Panc1 (cell line): ENCODE measurements around the gene CELA2B.

Source experiments
- POLR2AphosphoS5 ChIP-seq: IDR thresholded peaks from 2 replicates; pipeline ENCODE4 v1.6.1; 2012; ENCODE audit warnings: mild to moderate bottlenecking, low read depth, low read length, moderate library complexity
- SIN3A ChIP-seq: IDR thresholded peaks from 2 replicates; pipeline ENCODE4 v1.6.1; 2012; ENCODE audit warnings: low read depth, mild to moderate bottlenecking, low read length, moderate library complexity, borderline replicate concordance; ENCODE audit not compliant: insufficient read depth
- TCF7L2 ChIP-seq: IDR thresholded peaks from 2 replicates; pipeline ENCODE4 v1.6.1; 2011; ENCODE audit warnings: mild to moderate bottlenecking, low read depth, low read length, inconsistent platforms
- TF ChIP-seq, protein P1 (sequence below): fragments of 450-650 bp; IDR thresholded peaks from 2 replicates; pipeline ENCODE4 v1.5.1; 2017; ENCODE audit warnings: mild to moderate bottlenecking
- TF ChIP-seq, protein P2 (sequence below), 2 experiments: IDR thresholded peaks; 2 replicates each; pipeline ENCODE4 v1.6.1; 2011 to 2012; ENCODE audit warnings: low read depth in 2 of 2, control low read depth in 1 of 2, low read length in 1 of 2, mild to moderate bottlenecking in 1 of 2, moderate library complexity in 1 of 2; ENCODE audit not compliant: insufficient read depth in 1 of 2

DNA sequence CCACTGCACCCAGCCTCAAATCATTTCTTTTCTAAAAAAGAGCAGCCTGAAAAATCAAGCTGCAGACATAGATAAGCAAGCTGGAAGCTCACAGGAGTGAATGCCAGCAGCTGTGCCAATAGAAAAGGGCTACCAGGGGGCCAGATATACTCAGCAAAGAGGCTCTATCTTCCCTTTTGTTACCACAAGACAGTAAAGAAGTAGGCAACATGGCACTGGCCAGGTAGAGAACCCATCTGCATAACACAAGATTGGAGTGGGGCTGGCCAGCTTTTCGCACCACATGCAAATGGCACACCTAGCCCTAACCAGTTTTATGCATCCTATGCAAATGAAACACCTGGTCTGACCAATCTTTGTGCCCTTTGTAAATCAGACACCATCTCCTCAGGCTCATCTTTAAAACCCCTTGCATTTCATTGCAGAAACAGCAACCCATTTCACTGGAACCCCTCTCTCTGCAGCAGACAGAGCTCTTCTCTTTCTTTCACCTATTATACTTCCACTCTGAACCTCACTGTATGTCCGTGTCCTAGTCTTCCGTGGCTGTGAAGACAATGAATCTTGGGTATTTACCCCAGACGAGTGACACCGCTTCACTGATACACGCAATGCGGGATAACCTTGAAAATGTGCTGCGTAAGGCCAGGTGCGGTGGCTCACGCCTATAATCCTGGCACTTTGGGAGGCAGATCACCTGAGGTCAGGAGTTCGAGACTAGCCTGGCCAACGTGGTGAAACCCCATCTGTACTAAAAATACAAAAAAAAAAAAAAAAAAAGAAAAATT, 33.0 kb downstream of the CELA2B start:
- TF ChIP-seq, protein P1, sequence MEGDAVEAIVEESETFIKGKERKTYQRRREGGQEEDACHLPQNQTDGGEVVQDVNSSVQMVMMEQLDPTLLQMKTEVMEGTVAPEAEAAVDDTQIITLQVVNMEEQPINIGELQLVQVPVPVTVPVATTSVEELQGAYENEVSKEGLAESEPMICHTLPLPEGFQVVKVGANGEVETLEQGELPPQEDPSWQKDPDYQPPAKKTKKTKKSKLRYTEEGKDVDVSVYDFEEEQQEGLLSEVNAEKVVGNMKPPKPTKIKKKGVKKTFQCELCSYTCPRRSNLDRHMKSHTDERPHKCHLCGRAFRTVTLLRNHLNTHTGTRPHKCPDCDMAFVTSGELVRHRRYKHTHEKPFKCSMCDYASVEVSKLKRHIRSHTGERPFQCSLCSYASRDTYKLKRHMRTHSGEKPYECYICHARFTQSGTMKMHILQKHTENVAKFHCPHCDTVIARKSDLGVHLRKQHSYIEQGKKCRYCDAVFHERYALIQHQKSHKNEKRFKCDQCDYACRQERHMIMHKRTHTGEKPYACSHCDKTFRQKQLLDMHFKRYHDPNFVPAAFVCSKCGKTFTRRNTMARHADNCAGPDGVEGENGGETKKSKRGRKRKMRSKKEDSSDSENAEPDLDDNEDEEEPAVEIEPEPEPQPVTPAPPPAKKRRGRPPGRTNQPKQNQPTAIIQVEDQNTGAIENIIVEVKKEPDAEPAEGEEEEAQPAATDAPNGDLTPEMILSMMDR: no peak
- TF ChIP-seq, protein P2, sequence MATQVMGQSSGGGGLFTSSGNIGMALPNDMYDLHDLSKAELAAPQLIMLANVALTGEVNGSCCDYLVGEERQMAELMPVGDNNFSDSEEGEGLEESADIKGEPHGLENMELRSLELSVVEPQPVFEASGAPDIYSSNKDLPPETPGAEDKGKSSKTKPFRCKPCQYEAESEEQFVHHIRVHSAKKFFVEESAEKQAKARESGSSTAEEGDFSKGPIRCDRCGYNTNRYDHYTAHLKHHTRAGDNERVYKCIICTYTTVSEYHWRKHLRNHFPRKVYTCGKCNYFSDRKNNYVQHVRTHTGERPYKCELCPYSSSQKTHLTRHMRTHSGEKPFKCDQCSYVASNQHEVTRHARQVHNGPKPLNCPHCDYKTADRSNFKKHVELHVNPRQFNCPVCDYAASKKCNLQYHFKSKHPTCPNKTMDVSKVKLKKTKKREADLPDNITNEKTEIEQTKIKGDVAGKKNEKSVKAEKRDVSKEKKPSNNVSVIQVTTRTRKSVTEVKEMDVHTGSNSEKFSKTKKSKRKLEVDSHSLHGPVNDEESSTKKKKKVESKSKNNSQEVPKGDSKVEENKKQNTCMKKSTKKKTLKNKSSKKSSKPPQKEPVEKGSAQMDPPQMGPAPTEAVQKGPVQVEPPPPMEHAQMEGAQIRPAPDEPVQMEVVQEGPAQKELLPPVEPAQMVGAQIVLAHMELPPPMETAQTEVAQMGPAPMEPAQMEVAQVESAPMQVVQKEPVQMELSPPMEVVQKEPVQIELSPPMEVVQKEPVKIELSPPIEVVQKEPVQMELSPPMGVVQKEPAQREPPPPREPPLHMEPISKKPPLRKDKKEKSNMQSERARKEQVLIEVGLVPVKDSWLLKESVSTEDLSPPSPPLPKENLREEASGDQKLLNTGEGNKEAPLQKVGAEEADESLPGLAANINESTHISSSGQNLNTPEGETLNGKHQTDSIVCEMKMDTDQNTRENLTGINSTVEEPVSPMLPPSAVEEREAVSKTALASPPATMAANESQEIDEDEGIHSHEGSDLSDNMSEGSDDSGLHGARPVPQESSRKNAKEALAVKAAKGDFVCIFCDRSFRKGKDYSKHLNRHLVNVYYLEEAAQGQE (IDR thresholded peaks at IDR 0.05; ENCODE audit: insufficient read depth in 1 of 2, low read depth in 2 of 2, low read length in 1 of 2): no peak
- no peak for TF ChIP-seq POLR2AphosphoS5
- TF ChIP-seq TCF7L2: no peak
- no peak for TF ChIP-seq SIN3A
